Thymus (tissue), 11 donors: ENCODE results near the gene PCAT6. TPM values are rescaled to one million over a fixed set of nuclear protein-coding genes. Genes with fewer than 3 reads are reported as not detected.
A peak's percentile ranks its signal among the peaks of the same experiment; 100 is the strongest.
"Not testable (repeated sequence)": the region's sequence is repeated elsewhere in the genome, so short reads cannot be mapped to it uniquely, and the experiment has no call there.

Experiments
- DNase-seq, 9 donors: peaks; one replicate each; pipeline ENCODE4 v3.0.0-alpha.2; 2013; ENCODE audit warnings: low spot score in 9 of 9, low read depth in 6 of 9, missing footprints in 1 of 9
- H3K27ac ChIP-seq, 2 donors: one replicate each; pipeline ENCODE4 v1.5.1; 2013; ENCODE audit warnings: control low read depth in 1 of 2, low read depth in 1 of 2, low read length in 1 of 2, mild to moderate bottlenecking in 1 of 2, moderate library complexity in 1 of 2
- H3K27me3 ChIP-seq, 2 donors: one replicate each; pipeline ENCODE4 v1.5.1; 2013; ENCODE audit warnings: low read length in 1 of 2; ENCODE audit not compliant: control insufficient read depth in 2 of 2, insufficient read depth in 1 of 2
- H3K36me3 ChIP-seq, 2 donors: one replicate each; pipeline ENCODE4 v1.5.1; 2013; ENCODE audit warnings: low read length in 1 of 2, mild to moderate bottlenecking in 1 of 2, moderate library complexity in 1 of 2; ENCODE audit not compliant: control insufficient read depth in 2 of 2, insufficient read depth in 2 of 2
- H3K4me1 ChIP-seq, 2 donors: one replicate each; pipeline ENCODE4 v1.5.1; 2013; ENCODE audit warnings: low read length in 2 of 2; ENCODE audit not compliant: control insufficient read depth in 2 of 2, insufficient read depth in 2 of 2
- H3K4me3 ChIP-seq, 2 donors: one replicate each; pipeline ENCODE4 v1.5.1; 2013; ENCODE audit warnings: low read length in 2 of 2, control low read depth in 1 of 2, mild to moderate bottlenecking in 1 of 2
- H3K9me3 ChIP-seq, 2 donors: one replicate each; pipeline ENCODE4 v1.5.1; 2013; ENCODE audit warnings: low read length in 1 of 2, mild to moderate bottlenecking in 1 of 2; ENCODE audit not compliant: control insufficient read depth in 2 of 2, insufficient read depth in 1 of 2
- WGBS: extraction: QIAGEN DNeasy Blood & Tissue Kit; methylation state at CpG from one replicate; pipeline ENCODE4 v1.1.7; 2013; 5-methylcytosine and 5-hydroxymethylcytosine counted together
- polyA plus RNA-seq: library from polyadenylated mRNA; stranded (reverse); fragments of 200-250 nt; gene quantifications from one replicate; pipeline ENCODE4 v1.2.3, GENCODE V29; 2013
- total RNA-seq: library from RNA; stranded (reverse); fragments of 120-200 nt; gene quantifications from one replicate; pipeline ENCODE4 v1.2.4, GENCODE V29; 2013
- donor health status: healthy.

The PCAT6 gene
- total and polyA plus RNA-seq, 2 donors = 0.19 to 1.5 TPM

DNA sequence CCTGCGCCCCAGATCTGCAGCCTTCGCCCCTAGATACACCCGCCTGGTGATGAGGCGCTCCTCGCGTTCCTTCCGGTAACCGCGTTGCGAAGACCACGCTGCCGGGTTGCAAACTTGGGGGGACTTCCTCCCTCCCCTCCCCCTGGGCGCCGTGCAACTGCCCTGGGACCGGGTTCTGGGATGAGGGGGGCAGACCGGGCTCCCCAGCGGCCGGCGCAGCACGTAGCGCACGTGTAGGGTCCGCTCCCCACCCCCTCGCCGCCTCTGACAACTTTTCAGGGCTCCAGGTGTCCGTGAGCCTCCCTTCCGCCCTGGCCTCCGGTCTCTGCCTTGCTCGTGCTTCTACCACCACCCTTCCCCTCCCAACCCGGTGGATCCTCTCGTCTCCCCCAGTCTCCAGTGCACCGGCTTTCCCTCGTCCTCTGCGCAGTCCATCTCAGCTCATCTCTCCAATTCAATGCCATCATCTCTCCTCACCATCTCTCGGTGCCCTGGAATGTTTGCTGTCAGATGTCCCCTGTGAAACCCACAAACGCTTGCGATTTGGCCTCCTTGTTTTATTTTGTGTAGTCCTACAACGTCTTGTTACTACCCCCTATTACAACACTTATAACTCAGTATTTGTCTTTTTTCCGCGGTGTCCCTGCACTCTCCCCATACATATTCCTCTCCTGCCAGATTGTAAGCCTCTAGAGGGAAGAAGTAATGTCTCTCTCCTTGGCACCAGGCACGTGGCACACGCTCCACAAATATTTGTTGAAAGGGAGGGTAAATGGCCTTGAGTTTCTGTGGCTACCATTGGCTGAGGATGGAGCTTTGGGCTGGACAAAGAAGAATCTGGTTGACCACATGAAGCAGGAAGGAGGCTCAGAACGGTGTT, 782 bp downstream of the PCAT6 start:
- no peaks in the 10 kb centered on the region for H3K36me3 ChIP-seq
- peak overlapping the region; percentile 73 to 81 for H3K27ac ChIP-seq
- H3K4me3 ChIP-seq = peak overlapping the region; percentile 77 to 93
- WGBS = 13% methylated on average over 43 of the region's 43 CpGs
- H3K4me1 ChIP-seq = peaks cover 6 to 22% of the 10 kb centered on the region in 2 donors
- H3K9me3 ChIP-seq = no peaks in the 10 kb centered on the region
- H3K27me3 ChIP-seq = peaks cover 6 to 43% of the 10 kb centered on the region in 2 donors
- DNase-seq = peak in 5 of 9 donors; percentile 47 to 77 (median 57)

DNA sequence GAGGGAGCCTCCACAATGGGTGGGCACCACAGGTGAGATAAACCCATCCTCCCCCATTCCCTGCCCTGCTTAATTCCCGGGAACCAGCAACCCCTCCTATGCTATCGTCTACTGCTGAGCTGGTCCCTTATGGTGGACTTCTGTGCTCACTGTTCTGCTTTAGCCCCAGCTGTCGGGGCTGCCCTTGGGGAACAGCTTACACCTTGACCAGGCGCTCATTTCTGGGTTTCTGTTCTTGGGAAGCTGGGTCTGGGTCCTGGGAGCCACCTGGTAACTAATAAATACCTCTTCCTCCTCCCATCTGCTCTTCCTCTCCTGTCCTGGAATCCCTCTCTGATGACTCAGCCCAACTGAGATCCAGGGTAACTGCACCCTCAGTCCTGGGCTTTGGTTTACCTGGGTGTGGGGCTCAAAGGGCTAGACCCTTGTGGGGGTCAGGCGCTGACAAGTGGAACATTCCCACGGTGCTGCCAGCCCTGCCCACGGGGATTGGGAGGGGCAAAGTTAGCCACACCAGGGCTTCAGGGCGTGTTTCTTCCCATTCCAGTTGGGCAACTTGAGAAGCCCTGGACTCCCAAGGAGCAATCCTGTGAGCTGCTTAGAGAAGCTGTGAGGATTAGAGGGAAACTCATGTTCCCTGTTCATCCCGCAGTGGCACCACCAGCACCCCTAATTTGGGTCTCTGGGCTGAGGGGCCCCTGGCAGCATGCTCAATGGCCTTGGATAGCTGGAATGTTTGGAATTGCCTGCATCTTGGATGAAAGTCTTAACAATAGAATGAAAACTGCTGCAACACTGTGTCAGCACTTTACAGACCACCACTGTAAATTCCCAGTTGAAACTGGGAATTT, 1.6 kb downstream of the PCAT6 start:
- 91% methylated on average over 9 of the region's 9 CpGs for WGBS
- Histone ChIP-seq H3K4me3 (no peak overlapping the region), H3K36me3 (no peaks in the 10 kb centered on the region), H3K4me1 (peaks cover 6 to 22% of the 10 kb centered on the region in 2 donors), H3K9me3 (no peaks in the 10 kb centered on the region), H3K27me3 (peaks cover 6 to 43% of the 10 kb centered on the region in 2 donors), H3K27ac (no peak overlapping the region)
- no peak for DNase-seq

DNA sequence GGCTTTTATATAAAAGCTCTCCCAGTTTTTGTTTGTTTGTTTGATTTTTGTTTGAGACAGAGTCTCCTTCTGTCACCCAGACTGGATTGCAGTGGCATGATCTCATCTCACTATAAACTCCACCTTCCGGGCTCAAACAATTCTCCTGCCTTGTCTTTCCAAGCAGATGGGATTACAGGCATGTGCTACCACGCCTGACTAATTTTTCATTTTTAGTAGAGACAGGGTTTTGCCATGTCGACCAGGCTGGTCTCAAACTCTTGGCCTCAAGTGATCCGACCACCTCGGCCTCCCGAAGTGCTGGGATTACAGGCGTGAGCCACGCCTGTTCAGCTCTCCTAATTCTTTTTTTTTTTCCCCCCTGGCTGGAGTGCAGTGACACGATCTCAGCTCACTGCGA, 4.4 kb downstream of the PCAT6 start:
- no peak overlapping the region for H3K27ac ChIP-seq
- no peaks in the 10 kb centered on the region for H3K36me3 ChIP-seq
- peaks cover 0 to 27% of the 10 kb centered on the region in 2 donors for H3K27me3 ChIP-seq
- H3K4me3 ChIP-seq = no peak overlapping the region
- no peaks in the 10 kb centered on the region for H3K9me3 ChIP-seq
- 89% methylated on average over 10 of the region's 10 CpGs for WGBS
- H3K4me1 ChIP-seq = peaks cover 1 to 17% of the 10 kb centered on the region in 2 donors
- no peak for DNase-seq

DNA sequence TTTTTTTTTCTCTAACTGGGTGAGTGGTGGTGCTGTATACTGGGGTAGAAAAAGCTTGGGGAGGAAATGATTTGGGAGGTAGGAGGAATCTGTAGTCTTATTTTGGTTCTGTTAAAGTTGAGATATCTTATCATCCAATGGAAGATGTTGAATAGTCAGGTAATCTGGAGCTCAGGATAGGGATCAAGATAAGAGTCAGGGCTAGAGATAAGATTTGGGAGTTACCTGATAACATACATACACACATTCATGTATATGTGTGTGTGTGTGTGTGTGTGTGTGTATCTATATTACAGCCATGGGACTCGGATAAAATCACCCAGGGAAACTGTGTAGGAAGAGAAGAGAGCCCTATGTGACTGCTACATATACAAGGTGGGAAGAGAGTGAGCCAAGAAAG, 8.1 kb downstream of the PCAT6 start:
- no peaks in the 10 kb centered on the region for H3K9me3 ChIP-seq
- no peak for DNase-seq
- no peak overlapping the region for H3K4me3 ChIP-seq
- H3K4me1 ChIP-seq = no peaks in the 10 kb centered on the region
- H3K27ac ChIP-seq = no peak overlapping the region
- H3K36me3 ChIP-seq = no peaks in the 10 kb centered on the region
- H3K27me3 ChIP-seq = peaks cover 0 to 3% of the 10 kb centered on the region in 2 donors
- 92% methylated on average over 1 of the region's 1 CpG for WGBS

DNA sequence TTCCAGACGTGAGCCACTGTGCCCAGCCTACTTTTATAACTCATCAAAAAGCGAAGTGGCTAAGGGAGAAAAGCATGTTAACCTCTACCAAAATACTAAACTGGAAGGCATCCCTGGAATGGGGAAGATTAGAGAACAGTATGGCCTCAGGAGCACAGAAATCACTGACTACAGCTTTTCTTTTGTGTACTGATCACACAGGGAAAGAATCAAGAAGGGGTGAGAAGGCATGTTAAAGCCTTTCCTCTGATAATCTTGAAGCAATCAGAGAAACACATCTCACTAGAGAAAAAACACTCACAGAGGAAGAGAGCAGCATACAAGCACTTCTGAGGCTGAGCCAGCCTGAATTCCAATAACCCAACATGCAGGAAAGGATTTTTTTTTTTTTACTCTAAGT, 10.7 kb downstream of the PCAT6 start:
- Histone ChIP-seq H3K4me3 (no peak overlapping the region), H3K27ac (no peak overlapping the region), H3K4me1 (no peaks in the 10 kb centered on the region), H3K27me3 (no peaks in the 10 kb centered on the region), H3K9me3 (no peaks in the 10 kb centered on the region), H3K36me3 (no peaks in the 10 kb centered on the region)
- no peak for DNase-seq
- WGBS = 93% methylated on average over 2 of the region's 2 CpGs

DNA sequence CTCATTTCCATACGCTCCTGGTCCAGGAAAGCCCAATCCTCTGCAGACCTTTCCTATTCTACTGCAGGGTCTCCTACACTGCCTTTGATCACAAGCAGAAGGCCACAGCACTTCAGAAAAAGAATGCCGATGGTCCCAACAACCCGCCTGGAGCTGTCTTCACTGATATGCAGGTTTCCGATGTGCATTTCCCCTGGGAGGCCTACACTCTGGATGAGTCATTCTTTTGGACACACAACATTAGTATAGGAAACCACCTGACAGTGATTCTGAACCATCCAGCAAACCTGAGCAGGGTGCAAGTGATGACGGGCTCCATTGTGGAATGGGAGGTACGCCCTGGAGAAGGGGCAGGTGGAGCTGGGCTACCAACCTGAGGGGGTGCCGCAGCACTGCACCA, 15.0 kb downstream of the PCAT6 start:
- no peaks in the 10 kb centered on the region for H3K9me3 ChIP-seq
- H3K4me3 ChIP-seq = no peak overlapping the region
- no peaks in the 10 kb centered on the region for H3K36me3 ChIP-seq
- H3K27ac ChIP-seq = no peak overlapping the region
- 97% methylated on average over 7 of the region's 7 CpGs for WGBS
- H3K4me1 ChIP-seq = no peaks in the 10 kb centered on the region
- no peak for DNase-seq
- H3K27me3 ChIP-seq = no peaks in the 10 kb centered on the region

DNA sequence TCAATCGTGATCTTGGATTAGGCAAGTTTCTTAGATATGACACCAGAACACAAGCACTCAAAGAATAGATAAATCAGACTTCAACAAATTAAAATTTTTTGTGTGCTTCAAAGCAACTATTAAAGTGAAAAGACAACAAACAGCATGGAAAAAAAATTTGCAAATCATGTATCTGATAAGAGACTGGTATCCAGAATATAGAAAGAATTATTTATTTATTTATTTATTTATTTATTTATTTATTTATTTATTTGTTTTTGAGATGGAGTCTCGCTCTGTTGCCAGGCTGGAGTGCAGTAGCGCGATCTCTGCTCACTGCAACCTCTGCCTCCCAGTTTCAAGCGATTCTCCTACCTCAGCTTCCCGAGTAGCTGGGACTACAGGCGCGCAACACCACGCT, 18.5 kb downstream of the PCAT6 start:
- H3K9me3 ChIP-seq, H3K4me3 ChIP-seq, H3K4me1 ChIP-seq, H3K27ac ChIP-seq, H3K36me3 ChIP-seq, H3K27me3 ChIP-seq, DNase-seq: not testable (repeated sequence)
- WGBS = 98% methylated on average over 9 of the region's 9 CpGs

DNA sequence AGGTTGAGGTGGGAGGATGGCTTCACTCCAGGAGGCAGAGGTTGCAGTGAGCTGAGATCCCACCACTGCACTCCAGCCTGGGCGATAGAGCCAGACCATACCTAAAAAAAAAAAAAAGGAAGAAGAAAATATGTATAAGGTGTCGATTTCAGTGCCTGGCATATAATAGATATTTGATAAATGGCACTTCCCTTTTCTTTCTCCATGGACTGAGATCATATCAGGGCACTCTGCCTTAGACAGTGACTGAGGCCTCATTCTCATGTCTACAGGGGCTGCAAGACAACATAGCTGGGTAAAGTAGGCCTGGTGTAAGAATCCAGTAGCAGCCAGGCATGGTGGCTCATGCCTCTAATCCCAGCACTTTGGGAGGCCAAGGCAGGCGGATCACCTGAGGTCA, 21.2 kb downstream of the PCAT6 start:
- Histone ChIP-seq H3K4me1 (peaks cover 20 to 29% of the 10 kb centered on the region in 2 donors), H3K36me3 (no peaks in the 10 kb centered on the region), H3K27me3 (no peaks in the 10 kb centered on the region), H3K9me3 (no peaks in the 10 kb centered on the region), H3K4me3 (no peak overlapping the region), H3K27ac (no peak overlapping the region)
- no peak for DNase-seq
- 77% methylated on average over 3 of the region's 3 CpGs for WGBS
